ENCODE measurements around the gene ATP11A.
"Not testable (repeated sequence)": the region's sequence is repeated elsewhere in the genome, so short reads cannot be mapped to it uniquely, and the experiment has no call there.

The ATP11A gene

GRCh38 chr13:112692586-112692985 lies 2.7 kb downstream of the ATP11A start:
- DNase-seq (ENCODE audit: low read depth in 3 of 3): no peak

GRCh38 chr13:112693831-112694497 lies 4.1 kb downstream of the ATP11A start:
- DNase-seq (ENCODE audit: low read depth in 3 of 3): no peak

- DNase-seq (ENCODE audit: low read depth in 3 of 3): no peak
Observed at GRCh38 chr13:112695121-112695520, 5.3 kb downstream of the ATP11A start.

- no peak for DNase-seq (ENCODE audit: low read depth in 3 of 3)
Observed at GRCh38 chr13:112696001-112696868, 6.4 kb downstream of the ATP11A start.

- no peak for DNase-seq (ENCODE audit: low read depth in 3 of 3)
Observed at GRCh38 chr13:112696869-112697465, 7.1 kb downstream of the ATP11A start.

GRCh38 chr13:112697756-112698655 lies 8.2 kb downstream of the ATP11A start:
- DNase-seq (ENCODE audit: low read depth in 3 of 3): no peak

GRCh38 chr13:112699322-112699918 lies 9.6 kb downstream of the ATP11A start:
- DNase-seq (ENCODE audit: low read depth in 3 of 3): no peak

GRCh38 chr13:112700291-112701060 lies 10.6 kb downstream of the ATP11A start:
- DNase-seq (ENCODE audit: low read depth in 3 of 3): no peak

GRCh38 chr13:112702341-112702985 lies 12.6 kb downstream of the ATP11A start:
- no peak for DNase-seq (ENCODE audit: low read depth in 3 of 3)

GRCh38 chr13:112702986-112703379 lies 13.1 kb downstream of the ATP11A start:
- no peak for DNase-seq (ENCODE audit: low read depth in 3 of 3)

- no peak for DNase-seq (ENCODE audit: low read depth in 3 of 3)
Observed at GRCh38 chr13:112703449-112704284, 13.8 kb downstream of the ATP11A start.

- no peak for DNase-seq (ENCODE audit: low read depth in 3 of 3)
Observed at GRCh38 chr13:112704308-112705145, 14.7 kb downstream of the ATP11A start.

GRCh38 chr13:112705286-112705685 lies 15.4 kb downstream of the ATP11A start:
- DNase-seq (ENCODE audit: low read depth in 3 of 3): no peak

GRCh38 chr13:112706171-112706570 lies 16.3 kb downstream of the ATP11A start:
- DNase-seq (ENCODE audit: low read depth in 3 of 3): no peak

- DNase-seq (ENCODE audit: low read depth in 3 of 3): no peak
Observed at GRCh38 chr13:112708560-112709240, 18.9 kb downstream of the ATP11A start.

- not testable (repeated sequence) for DNase-seq (ENCODE audit: low read depth in 3 of 3)
Observed at GRCh38 chr13:112709316-112709715, 19.5 kb downstream of the ATP11A start.

All from stimulated activated CD4-positive, alpha-beta T cell treated with anti-CD3 and anti-CD28 coated beads, TNF-alpha, amount 100 ng/mL, for 24 hours (primary cell).